HG03103 (cell line): Measurements from ENCODE around the gene ZNF716.
"Not testable (repeated sequence)": the region's sequence is repeated elsewhere in the genome, so short reads cannot be mapped to it uniquely, and the experiment has no call there.

Experiments used
- ATAC-seq: cut with Tn5 transposase; IDR thresholded peaks from one replicate; pipeline ENCODE4 v1.9.1; 2021; ENCODE audit warnings: low read depth; ENCODE audit not compliant: unreplicated experiment

The ZNF716 gene

DNA sequence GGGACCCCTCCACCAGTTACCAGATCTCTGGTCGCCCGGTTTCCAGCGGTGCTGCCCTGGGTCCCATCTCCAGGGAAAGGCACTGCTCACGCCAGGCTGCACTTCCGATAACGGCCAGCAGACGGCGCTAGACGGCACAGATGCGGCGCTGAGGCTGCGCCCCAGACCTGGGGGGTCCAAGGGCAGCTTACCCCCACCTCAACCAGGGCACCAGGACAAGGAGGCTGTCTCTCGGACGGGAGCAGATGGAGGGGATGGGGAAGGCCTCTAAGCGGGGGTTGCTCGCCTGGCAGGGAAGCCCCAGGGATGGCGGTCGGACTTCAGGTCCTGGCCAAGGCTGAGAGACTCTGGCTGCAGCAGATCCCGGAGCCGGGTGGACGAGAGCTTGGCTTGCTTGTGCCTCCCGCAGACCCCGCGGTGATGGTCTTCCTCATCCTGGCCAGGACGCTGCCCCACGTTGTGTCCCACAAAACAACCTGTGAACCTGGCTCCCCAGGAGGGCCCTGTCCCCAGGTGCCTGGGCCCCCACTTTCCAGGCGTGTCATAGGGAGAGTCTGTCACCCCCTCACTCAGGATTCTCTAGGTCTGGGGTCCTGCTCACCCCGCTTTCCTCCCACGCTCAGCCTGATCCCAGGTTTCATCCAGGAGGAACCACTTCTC is 23.9 kb upstream of the ZNF716 start:
- no peak for ATAC-seq

DNA sequence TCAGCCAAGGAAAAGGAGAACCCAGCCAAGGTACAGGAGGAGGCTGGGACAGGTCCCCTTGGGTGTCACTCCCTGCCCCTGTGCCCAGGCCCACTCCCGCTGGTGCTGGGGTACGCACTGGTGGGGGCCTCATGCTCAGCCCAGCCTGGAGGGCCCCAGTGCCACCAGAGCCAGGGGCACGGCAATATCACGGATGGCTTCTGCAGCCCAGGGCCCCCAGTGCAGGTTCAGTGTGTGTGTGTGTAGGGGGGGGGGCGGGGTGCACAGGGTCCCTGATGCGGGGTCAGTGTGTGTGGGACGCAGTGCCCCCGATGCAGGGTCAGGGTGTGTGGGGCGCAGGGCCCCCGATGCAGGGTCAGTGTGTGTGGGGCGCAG is 23.4 kb upstream of the ZNF716 start:
- no peak for ATAC-seq

DNA sequence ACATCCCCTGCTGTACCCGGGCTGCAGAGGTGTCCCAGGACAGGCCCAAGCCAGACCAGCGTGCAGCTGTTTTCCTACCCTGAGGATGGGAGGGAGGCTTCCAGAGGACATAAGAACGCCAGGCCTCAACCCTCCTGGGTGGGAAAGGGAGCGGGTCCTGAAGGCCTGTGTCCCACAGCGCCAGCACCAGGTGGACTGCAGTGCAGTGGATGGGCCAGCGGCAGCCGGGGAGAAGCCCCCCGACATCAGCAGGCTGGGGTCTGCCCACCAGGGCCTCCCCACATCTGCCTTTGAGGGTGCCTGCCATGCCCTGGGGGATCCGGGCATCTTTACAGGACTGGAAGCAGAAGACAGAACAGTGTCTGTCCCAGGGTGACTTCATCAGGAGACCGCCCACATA is 22.8 kb upstream of the ZNF716 start:
- no peak for ATAC-seq

DNA sequence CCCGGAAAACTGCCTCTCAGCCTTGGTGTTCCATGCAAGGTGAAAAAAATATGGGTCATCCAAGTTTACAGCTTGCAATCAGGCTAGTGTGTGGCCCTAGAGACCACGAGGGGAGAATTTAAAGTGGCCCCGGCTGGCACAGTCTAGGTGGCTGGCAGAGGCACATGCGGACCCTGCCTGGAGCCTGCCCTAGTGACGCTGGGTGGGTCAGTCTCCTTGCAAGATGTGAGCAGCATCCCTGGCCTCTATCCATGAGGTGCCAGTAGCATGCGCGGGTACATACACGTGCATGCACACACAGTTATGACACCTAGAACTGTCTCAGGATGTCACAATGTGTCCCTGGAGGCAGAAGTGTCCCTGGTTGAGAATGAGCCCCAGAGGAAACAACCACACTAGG is 22.4 kb upstream of the ZNF716 start:
- no peak for ATAC-seq

DNA sequence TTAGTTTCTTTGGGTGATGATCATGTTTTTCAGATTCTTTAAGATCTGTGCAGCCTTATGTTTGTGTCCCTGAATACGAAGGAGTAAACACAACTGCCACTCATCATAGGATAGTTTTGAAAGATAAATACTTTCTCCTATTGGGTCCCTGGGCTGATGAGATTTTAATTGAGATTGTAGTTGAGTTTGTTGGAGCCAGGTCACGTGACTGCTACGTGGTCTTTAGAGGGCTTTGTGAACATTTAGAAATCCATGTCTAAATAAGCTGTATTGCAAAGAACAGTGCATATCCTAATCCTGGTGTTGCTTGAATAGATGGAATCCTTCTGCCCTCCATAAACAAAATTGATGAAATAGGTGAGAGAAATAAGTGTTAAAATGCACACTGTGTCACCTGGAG is 17.4 kb upstream of the ZNF716 start:
- ATAC-seq = no peak

DNA sequence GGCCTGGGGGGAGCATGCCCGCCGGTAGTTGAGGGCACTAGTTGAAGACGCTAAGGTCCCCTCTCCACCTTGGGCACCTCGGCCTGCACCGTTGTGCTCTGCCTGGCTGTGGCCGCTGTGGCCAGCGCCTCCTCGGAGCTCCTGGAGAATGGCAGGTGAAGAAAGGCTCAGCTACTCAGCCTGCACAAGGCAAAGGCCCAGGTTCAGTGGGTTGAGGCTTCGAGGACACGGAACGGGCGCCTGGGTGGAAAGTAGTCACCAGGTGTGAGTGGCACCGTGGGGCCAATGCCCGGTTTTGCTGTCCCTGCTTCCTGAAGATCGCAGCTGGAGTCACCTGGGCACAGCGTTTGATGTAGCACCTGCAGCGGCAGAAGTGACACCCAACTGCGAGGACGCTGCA is 12.4 kb upstream of the ZNF716 start:
- ATAC-seq = no peak

DNA sequence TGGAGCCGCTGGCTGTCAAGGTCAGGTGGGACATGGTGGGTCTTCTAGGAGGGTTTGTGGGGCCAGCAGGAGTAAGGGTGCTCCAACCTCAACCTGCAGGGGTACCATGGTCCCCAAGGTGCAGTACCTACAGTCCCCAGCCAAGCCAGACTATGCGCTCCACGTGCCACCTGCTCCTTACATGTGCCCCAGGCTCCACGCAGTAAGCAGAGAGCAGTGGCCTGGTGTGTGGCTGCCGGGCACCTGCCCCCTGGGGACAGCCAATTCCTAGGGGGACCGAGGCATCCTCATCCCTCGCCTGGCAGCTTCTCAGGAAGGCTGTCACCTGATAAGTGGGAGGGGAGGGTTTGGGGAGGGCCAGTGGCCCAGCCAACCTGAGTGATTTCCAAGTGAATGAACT is 11.7 kb upstream of the ZNF716 start:
- no peak for ATAC-seq

DNA sequence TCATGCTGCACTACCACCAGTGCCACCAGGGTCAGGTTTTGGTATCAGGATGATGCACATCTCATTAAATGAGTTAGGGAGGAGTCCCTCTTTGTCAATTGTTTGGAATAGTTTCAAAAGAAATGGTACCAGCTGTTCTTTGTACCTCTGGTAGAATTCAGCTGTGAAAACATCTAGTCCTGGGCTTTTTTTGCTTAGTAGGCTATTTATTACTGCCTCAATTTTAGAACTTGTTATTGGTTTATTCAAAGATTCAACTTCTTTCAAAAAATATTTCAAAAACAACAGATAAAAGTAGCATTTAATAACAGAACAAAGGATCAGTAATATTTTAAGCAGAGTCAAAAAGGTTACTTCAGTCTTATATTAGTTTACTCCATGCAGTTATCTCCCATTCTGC is 6.4 kb upstream of the ZNF716 start:
- no peak for ATAC-seq

DNA sequence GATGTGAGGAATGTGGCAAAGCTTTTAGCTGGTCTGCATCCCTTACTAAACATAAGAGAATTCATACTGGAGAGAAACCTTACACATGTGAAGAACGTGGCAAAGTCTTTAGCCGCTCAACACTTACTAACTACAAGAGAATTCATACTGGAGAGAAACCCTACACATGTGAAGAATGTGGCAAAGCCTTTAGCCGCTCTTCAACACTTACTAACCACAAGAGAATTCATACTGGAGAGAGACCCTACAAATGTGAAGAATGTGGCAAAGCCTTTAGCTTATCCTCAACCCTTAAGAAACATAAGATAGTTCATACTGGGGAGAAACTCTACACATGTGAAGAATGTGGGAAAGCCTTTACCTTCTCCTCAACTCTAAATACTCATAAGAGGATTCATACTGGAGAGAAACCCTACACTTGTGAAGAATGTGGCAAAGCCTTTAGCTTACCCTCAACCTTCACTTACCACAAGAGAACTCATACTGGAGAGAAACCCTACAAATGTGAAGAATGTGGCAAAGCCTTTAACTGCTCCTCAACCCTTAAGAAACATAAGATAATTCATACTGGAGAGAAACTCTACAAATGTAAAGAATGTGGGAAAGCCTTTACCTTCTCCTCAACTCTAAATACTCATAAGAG is 19.3 kb downstream of the ZNF716 start:
- ATAC-seq = not testable (repeated sequence)

DNA sequence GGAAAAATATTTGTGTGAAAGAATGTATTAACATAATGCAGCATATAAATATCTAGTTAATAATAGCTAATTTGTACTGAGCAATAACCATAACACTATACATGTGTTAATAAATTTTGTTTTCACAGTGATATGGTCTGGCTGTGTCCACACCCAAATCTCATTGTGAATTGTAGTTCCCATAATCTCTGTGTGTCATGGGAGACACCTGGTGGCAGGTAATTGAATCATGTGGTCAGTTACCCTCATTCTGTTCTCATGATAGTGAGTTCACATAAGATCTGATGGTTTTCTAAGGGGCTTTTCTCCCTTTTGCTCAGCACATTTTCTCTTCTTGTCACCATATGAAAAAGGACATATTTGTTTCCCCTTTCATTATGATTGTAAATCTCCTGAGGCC is 30.3 kb downstream of the ZNF716 start:
- ATAC-seq = not testable (repeated sequence)

DNA sequence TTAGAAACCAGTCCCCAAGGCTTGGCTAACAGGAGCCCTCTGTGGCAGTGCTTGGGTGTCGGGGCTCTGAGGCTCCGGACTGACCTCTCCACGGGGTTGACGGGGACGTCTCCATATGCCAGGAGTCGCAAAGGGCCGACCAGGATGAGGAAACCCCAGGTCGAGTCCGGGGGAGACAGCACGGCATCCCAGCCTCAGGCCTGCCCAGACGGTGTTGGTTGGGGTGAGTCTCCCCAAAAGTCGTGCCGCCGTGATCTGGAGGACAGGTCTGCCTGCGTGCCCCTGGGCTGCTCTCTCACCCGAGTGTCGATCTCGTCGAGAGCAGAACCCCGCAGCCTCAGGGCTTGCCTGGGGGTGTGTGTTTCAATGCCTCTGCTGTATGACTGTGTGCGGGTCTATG is 35.0 kb downstream of the ZNF716 start:
- ATAC-seq = not testable (repeated sequence)

DNA sequence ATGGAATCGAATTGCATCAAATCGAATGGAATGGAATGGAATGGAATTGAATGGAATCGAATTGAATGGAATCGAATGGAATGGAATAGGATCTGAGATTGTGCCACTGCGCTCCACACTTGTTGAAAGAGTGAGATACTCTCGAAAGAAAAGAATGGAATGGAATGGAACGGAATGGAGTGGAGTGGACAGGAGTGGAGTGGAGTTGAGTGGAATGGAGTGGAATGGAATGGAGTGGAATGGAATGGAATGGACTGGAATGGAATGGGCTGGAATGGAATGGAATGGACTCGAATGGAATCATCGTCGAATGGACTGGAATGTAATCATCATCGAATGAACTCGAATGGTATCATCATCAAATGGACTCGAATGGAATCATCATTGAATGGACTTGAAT is 38.0 kb downstream of the ZNF716 start:
- no peak for ATAC-seq

DNA sequence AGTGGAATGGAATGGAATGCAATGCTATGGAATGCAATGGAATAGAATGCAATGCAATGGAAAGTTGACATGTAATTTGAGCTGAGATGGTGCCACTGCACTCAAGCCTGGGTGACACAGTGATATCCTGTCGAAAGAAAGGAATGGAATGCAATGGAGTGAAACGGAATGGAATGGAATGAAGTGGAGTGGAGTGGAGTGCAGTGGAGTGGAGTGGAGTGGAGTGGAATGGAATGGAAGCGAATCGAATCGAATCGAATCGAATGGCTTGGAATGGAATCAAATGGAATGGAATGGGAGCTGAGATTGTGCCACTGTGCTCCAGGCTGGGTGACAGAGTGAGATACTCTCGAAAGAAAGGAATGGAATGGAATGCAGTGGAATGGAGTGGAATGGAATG is 45.1 kb downstream of the ZNF716 start:
- not testable (repeated sequence) for ATAC-seq

DNA sequence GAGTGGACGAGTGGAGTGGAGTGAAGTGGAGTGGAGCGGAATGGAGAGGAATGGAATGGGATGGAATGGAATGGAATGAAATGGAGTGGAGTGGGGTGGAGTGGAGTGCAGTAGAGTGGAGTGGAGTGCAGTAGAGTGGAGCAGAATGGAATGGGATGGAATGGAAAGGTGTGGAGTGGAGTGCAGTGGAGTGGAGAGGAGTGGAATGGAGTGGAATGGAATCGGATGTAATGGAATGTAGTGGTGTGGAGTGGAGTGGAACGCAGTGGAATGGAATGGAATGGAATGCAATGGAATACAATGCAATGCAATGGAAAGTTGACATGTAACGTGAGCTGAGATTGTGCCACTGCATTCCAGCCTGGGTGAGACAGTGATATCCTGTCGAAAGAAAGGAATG is 46.4 kb downstream of the ZNF716 start:
- ATAC-seq = no peak

DNA sequence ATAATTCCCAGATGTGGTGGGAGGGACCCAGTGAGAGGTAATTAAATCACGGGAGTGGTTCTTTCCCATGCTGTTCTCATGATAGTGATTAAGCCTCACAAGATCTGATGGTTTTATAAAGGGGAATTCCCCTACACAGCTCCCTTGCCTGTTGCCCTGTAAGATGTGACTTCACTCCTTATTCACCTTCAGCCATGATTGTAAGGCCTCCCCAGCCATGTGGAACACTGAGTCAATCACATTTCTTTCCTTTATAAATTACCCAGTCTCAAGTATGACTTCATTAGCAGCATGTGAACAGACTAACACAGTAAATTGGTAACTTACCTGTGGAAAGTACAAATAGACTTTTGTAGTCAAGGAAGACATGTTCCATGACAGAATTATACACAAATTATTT is 55.2 kb downstream of the ZNF716 start:
- ATAC-seq = no peak
